ENCODE results near the gene NR2E1.

The NR2E1 gene

GRCh38 chr6:108222504-108222903 lies 56.7 kb downstream of the NR2E1 start:
- no peak for DNase-seq

GRCh38 chr6:108227290-108227689 lies 61.5 kb downstream of the NR2E1 start:
- no peak for DNase-seq

DNA sequence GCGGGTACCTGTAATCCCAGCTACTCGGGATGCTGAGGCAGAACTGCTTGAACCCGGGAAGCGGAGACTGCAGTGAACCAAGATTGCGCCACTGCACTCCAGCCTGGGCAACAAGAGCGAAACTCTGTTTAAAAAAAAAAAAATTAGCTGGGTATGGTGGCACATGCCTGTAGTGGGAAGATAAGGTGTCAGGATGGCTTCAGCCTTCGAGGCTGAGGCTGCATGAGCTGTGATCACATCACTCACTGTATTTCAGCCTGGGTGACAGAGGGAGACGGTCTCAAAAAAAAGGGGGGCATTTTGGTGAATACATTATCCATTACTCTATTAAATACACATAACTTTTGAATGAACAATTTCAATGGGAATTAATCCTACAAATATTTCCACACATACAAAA lies 62.6 kb downstream of the NR2E1 start:
- no peak for DNase-seq

- DNase-seq: no peak
Observed at GRCh38 chr6:108235127-108235526, 69.3 kb downstream of the NR2E1 start.

DNA sequence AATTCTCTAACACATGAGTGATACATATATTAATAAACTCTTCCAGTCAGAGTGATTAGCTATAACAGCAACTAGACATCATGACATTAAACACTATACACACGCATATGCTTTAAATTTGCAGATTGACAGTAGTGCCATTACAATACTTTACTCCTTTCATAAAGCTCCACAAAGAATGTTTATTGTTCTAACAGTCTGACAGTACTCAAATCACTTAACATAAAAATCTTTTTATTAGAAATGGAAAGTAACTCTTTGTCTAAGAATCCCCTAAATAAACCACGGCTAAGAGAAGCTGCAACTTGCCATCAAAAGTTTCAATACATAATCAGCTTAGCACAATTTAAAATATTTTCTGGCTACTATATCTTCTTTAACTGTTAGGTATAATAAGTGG lies 71.0 kb downstream of the NR2E1 start:
- no peak for DNase-seq

DNA sequence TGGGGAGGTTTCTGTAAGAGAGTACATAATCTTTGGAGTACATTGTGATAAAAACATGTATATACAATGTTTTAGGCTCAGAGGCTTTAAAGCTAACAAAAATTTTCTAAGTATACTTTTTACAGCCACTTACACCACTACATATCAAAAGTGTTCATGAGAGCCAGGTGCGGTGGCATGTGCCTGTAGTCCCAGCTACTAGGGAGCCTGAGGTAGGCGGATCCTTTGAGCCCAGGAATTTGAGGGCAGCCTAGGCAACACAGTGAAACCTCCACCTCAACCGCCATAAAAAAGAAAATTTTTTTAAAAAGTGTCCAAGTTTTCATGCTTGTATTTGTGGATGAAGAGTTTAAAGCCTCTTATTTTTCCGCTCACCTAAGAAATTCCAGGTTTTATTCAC lies 72.5 kb downstream of the NR2E1 start:
- DNase-seq: no peak
